Measurements from ENCODE around the gene INSYN1. TPM values are rescaled to one million over a fixed set of nuclear protein-coding genes. Genes with fewer than 3 reads are reported as not detected.

The INSYN1 gene
- total and polyA plus RNA-seq, 2 experiments from 2014 or later = 0.18 to 14.2 TPM

DNA sequence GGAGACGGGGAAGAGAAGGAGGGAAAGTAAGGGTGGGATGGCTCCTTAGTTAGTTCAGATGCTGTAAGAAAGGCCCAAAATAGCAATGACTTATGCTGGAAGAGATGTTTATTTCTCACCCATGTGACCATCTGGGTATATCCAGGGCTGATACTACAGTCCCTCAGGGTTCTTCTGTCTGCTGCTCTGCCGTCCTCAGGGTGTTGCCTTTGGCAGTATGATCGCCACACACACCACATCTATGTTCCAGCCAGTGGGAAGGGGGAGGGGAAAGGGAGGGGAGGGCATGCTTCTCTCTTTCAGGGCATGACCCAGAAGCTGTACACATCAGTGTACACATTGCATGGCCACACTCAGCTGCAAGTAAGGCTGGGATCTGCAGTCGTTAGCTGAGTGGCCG lies 58.7 kb downstream of the INSYN1 start:
- H3K27me3 Mint-ChIP-seq (ENCODE audit: insufficient read depth, low read depth, poor library complexity) = peaks cover 2% of the 10 kb centered on the region

DNA sequence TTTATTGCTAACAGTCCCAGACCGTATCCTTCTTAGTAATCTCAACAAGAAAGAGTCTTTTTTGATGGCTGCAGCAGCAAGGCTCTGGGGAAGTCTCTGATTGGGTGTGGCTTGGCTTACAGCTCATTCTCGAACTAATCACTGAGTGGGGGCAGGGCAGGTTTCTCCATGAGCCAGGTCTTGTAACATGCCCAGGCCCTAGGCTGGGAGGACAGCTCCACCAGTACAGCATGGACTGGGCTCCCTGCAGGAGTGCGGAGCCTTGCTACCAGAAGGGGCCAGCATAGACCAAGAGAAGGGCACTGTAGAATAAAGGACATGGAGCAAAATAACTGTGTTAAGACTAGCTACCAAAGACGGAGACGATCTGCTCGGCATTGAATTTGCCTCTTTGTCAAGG lies 61.8 kb downstream of the INSYN1 start:
- TF ChIP-seq, protein P1, sequence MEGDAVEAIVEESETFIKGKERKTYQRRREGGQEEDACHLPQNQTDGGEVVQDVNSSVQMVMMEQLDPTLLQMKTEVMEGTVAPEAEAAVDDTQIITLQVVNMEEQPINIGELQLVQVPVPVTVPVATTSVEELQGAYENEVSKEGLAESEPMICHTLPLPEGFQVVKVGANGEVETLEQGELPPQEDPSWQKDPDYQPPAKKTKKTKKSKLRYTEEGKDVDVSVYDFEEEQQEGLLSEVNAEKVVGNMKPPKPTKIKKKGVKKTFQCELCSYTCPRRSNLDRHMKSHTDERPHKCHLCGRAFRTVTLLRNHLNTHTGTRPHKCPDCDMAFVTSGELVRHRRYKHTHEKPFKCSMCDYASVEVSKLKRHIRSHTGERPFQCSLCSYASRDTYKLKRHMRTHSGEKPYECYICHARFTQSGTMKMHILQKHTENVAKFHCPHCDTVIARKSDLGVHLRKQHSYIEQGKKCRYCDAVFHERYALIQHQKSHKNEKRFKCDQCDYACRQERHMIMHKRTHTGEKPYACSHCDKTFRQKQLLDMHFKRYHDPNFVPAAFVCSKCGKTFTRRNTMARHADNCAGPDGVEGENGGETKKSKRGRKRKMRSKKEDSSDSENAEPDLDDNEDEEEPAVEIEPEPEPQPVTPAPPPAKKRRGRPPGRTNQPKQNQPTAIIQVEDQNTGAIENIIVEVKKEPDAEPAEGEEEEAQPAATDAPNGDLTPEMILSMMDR (conservative IDR thresholded peaks at IDR 0.05; ENCODE audit: low read depth in 2 of 2) = peak; percentile 25 to 56; a peak in 3 of 4 replicates
- no peak for TF ChIP-seq CREB1 (CRISPR knock-in tag; IDR thresholded peaks at IDR 0.05; ENCODE audit: low read depth)
- Histone ChIP-seq H3K36me3 (ENCODE audit: insufficient read depth) (no peaks in the 10 kb centered on the region), H3F3A (replicated peaks; ENCODE audit: low read depth) (no peaks in the 10 kb centered on the region), H4K20me1 (replicated peaks; ENCODE audit: insufficient read depth) (peaks cover 64% of the 10 kb centered on the region), H3K27me3 (ENCODE audit: insufficient read depth) (no peaks in the 10 kb centered on the region), H3K4me2 (0 out of 2 replicates have a peak overlapping the region, but pooled peaks have one; percentile 7), H3K79me2 (replicated peaks; ENCODE audit: insufficient read depth) (peaks cover 100% of the 10 kb centered on the region), H3K9me2 (ENCODE audit: insufficient read depth) (no peaks in the 10 kb centered on the region), H3K4me1 (ENCODE audit: insufficient read depth) (peaks cover 43% of the 10 kb centered on the region), H3K4me3 (no peak overlapping the region), H2AFZ (no peak overlapping the region), H3K27ac (ENCODE audit: low read depth) (no peak overlapping the region)
- Mint-ChIP-seq H3K27me3 (ENCODE audit: insufficient read depth, low read depth, poor library complexity) (peaks cover 2% of the 10 kb centered on the region), H3K9me3 (no peaks in the 10 kb centered on the region), H3K36me3 (ENCODE audit: low read depth) (peaks cover 7% of the 10 kb centered on the region; the same call in 1 of the 3 replicates), H3K4me1 (peaks cover 43% of the 10 kb centered on the region), H3K27ac (no peak overlapping the region), H3K4me3 (no peak overlapping the region)
- peak; percentile 84 for DNase-seq (ENCODE audit: low spot score)
- peak; percentile 91 for ATAC-seq

More for the DNA sequence above, 58.7 kb downstream of the INSYN1 start:
- Mint-ChIP-seq H3K9me3 (no peaks in the 10 kb centered on the region), H3K4me3 (no peak overlapping the region), H3K27ac (no peak overlapping the region), H3K36me3 (ENCODE audit: low read depth) (peaks cover 14% of the 10 kb centered on the region), H3K4me1 (peaks cover 53% of the 10 kb centered on the region)
- Histone ChIP-seq H3K27me3 (ENCODE audit: insufficient read depth) (no peaks in the 10 kb centered on the region), H3K4me2 (no peak overlapping the region), H3F3A (replicated peaks; ENCODE audit: low read depth) (no peaks in the 10 kb centered on the region), H4K20me1 (replicated peaks; ENCODE audit: insufficient read depth) (peaks cover 40% of the 10 kb centered on the region), H3K36me3 (ENCODE audit: insufficient read depth) (no peaks in the 10 kb centered on the region), H3K4me3 (no peak overlapping the region), H2AFZ (no peak overlapping the region), H3K27ac (ENCODE audit: low read depth) (no peak overlapping the region), H3K9me2 (ENCODE audit: insufficient read depth) (no peaks in the 10 kb centered on the region), H3K4me1 (ENCODE audit: insufficient read depth) (peaks cover 50% of the 10 kb centered on the region), H3K79me2 (replicated peaks; ENCODE audit: insufficient read depth) (peaks cover 97% of the 10 kb centered on the region)
- DNase-seq (ENCODE audit: low spot score) (no peak), ATAC-seq (no peak)
- no peak for TF ChIP-seq JUNB (IDR thresholded peaks at IDR 0.05; ENCODE audit: unreplicated experiment)

DNA sequence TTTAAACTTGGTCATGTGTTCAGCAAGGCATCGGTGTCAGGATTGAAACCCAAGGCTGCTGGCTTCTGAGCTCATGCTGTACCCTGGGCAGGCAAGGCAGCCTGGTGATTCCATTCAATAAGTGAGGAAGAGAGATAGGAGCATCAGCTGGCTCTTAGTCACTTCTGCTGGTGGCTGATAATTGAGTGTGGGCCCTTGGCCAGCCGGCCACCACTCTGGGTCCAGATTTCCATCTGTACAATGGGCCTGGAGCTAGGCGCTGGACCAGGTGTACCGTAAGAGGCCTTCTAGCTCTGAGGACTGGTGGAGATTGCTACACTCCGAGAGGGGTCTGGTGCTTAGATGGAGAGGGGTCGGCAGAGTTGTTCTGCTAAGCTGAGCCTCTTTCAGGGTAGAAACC lies 64.7 kb downstream of the INSYN1 start:
- TF ChIP-seq, protein P2, sequence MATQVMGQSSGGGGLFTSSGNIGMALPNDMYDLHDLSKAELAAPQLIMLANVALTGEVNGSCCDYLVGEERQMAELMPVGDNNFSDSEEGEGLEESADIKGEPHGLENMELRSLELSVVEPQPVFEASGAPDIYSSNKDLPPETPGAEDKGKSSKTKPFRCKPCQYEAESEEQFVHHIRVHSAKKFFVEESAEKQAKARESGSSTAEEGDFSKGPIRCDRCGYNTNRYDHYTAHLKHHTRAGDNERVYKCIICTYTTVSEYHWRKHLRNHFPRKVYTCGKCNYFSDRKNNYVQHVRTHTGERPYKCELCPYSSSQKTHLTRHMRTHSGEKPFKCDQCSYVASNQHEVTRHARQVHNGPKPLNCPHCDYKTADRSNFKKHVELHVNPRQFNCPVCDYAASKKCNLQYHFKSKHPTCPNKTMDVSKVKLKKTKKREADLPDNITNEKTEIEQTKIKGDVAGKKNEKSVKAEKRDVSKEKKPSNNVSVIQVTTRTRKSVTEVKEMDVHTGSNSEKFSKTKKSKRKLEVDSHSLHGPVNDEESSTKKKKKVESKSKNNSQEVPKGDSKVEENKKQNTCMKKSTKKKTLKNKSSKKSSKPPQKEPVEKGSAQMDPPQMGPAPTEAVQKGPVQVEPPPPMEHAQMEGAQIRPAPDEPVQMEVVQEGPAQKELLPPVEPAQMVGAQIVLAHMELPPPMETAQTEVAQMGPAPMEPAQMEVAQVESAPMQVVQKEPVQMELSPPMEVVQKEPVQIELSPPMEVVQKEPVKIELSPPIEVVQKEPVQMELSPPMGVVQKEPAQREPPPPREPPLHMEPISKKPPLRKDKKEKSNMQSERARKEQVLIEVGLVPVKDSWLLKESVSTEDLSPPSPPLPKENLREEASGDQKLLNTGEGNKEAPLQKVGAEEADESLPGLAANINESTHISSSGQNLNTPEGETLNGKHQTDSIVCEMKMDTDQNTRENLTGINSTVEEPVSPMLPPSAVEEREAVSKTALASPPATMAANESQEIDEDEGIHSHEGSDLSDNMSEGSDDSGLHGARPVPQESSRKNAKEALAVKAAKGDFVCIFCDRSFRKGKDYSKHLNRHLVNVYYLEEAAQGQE (IDR thresholded peaks at IDR 0.05; ENCODE audit: unreplicated experiment) = no peak
- no peak for TF ChIP-seq ZNF114 (CRISPR knock-in tag; IDR thresholded peaks at IDR 0.05)
- TF ChIP-seq, protein P1 (conservative IDR thresholded peaks at IDR 0.05; ENCODE audit: low read depth in 2 of 2) = no peak
- TF ChIP-seq ZNF331 (CRISPR knock-in tag; IDR thresholded peaks at IDR 0.05; ENCODE audit: low read depth) = no peak
- no peak for TF ChIP-seq CREB1 (CRISPR knock-in tag; IDR thresholded peaks at IDR 0.05; ENCODE audit: low read depth)
- Histone ChIP-seq H3K9me2 (ENCODE audit: insufficient read depth) (no peaks in the 10 kb centered on the region), H3K4me3 (no peak overlapping the region), H3K4me1 (ENCODE audit: insufficient read depth) (peaks cover 33% of the 10 kb centered on the region), H2AFZ (no peak overlapping the region), H3K79me2 (replicated peaks; ENCODE audit: insufficient read depth) (peaks cover 85% of the 10 kb centered on the region), H3K27me3 (ENCODE audit: insufficient read depth) (no peaks in the 10 kb centered on the region), H3K27ac (ENCODE audit: low read depth) (no peak overlapping the region), H4K20me1 (replicated peaks; ENCODE audit: insufficient read depth) (peaks cover 57% of the 10 kb centered on the region), H3K36me3 (ENCODE audit: insufficient read depth) (no peaks in the 10 kb centered on the region), H3K4me2 (no peak overlapping the region), H3F3A (replicated peaks; ENCODE audit: low read depth) (0 out of 2 replicates have a peak, but pooled peaks cover 2% of the 10 kb centered on the region)
- no peak for ATAC-seq
- Mint-ChIP-seq H3K4me1 (peaks cover 34% of the 10 kb centered on the region), H3K36me3 (ENCODE audit: low read depth) (peaks cover 6% of the 10 kb centered on the region; the same call in 1 of the 3 replicates), H3K27ac (no peak overlapping the region), H3K9me3 (no peaks in the 10 kb centered on the region), H3K4me3 (no peak overlapping the region), H3K27me3 (ENCODE audit: insufficient read depth, low read depth, poor library complexity) (no peaks in the 10 kb centered on the region)
- DNase-seq (ENCODE audit: low spot score) = no peak
